GM10248 (cell line): ENCODE measurements around the gene LEUTX.

ENCODE experiments used
- CTCF ChIA-PET: fragments of 300-600 bp; sonication (Branson Sonifier 250); formaldehyde crosslinking; extraction: SDS; loops from one replicate; lab custom pipeline; 2021; ENCODE audit warnings: antibody characterized with exemption; lab: Yijun Ruan, JAX
- POLR2A ChIA-PET: fragments of 350-650 bp; sonication (Branson Sonifier 250); formaldehyde crosslinking; extraction: SDS; loops from one replicate; lab custom pipeline; 2020; ENCODE audit warnings: antibody characterized with exemption; lab: Yijun Ruan, JAX
- DNase-seq: peaks from one replicate; pipeline ENCODE4 v3.0.0; 2012; ENCODE audit errors: extremely low spot score
- CTCF ChIP-seq: IDR thresholded peaks from 2 replicates; pipeline ENCODE4 v1.5.1; 2012; ENCODE audit warnings: mild to moderate bottlenecking, low read depth; ENCODE audit errors: extremely low read depth, missing control alignments, control extremely low read depth

LEUTX gene

GRCh38 chr19:39765091-39766076 is 13.3 kb upstream of the LEUTX start:
- ChIA-PET POLR2A (no interaction called here), CTCF (interaction anchor here (0.6 to 8.0 kb wide), 19 partner anchors 8 to 91 kb away, joined by 3 to 67 read pairs (median 3); partner anchors contain the start of gene LGALS14)
- peak; percentile 38 for TF ChIP-seq CTCF
- no peak for DNase-seq

- ChIA-PET POLR2A (no interaction called here), CTCF (interaction anchor here (1.0 to 8.0 kb wide), 10 partner anchors 7 to 202 kb away, joined by 3 to 67 read pairs (median 8); partner anchors contain the start of genes LEUTX and PSMC4)
- TF ChIP-seq CTCF = no peak
- DNase-seq = no peak
Measured at GRCh38 chr19:39768334-39768733, 10.3 kb upstream of the LEUTX start.

- no peak for TF ChIP-seq CTCF
- DNase-seq = no peak
- CTCF ChIA-PET = interaction anchor here (1.0 to 8.0 kb wide), 9 partner anchors 10 to 94 kb away, joined by 3 to 67 read pairs (median 9); partner anchors contain the start of gene LEUTX
- POLR2A ChIA-PET = no interaction called here
Measured at GRCh38 chr19:39768786-39769185, 9.9 kb upstream of the LEUTX start.

- ChIA-PET CTCF (interaction anchor here (1.2 to 4.6 kb wide), 5 partner anchors 9 to 63 kb away, joined by 8 to 31 read pairs (median 10); no protein-coding TSS in a partner anchor), POLR2A (no interaction called here)
- no peak for DNase-seq
Measured at GRCh38 chr19:39780894-39781293, 2.2 kb downstream of the LEUTX start.

GRCh38 chr19:39788244-39788643 is 9.6 kb downstream of the LEUTX start:
- DNase-seq = no peak
- ChIA-PET POLR2A (interaction anchor here (0.5 kb wide), 1 partner anchor 17 kb away, joined by 8 read pairs; no protein-coding TSS in a partner anchor), CTCF (interaction anchor here (1.4 to 2.6 kb wide), 4 partner anchors 8 to 115 kb away, joined by 3 to 10 read pairs (median 7); no protein-coding TSS in a partner anchor)
- TF ChIP-seq CTCF = no peak

More at GRCh38 chr19:39780894-39781293, 2.2 kb downstream of the LEUTX start:
- TF ChIP-seq CTCF = no peak

- DNase-seq = peak; percentile 84
- ChIA-PET CTCF (interaction anchor here (0.6 to 4.1 kb wide), 49 partner anchors 9 to 352 kb away, joined by 3 to 105 read pairs (median 4); partner anchors contain the start of genes DYRK1B, EID2B, FBL and LEUTX), POLR2A (no interaction called here)
- TF ChIP-seq CTCF = peak; percentile 87
Measured at GRCh38 chr19:39792999-39793546, 14.4 kb downstream of the LEUTX start.
